DOHH2 (cell line): ENCODE measurements around the gene ZNF662.

Experiments used
- EZH2phosphoT487 ChIP-seq: fragments of 200-600 bp; sonication (generic); IDR thresholded peaks from 2 replicates; pipeline ENCODE4 v1.6.1; 2017; ENCODE audit warnings: borderline replicate concordance, mild to moderate bottlenecking, antibody characterized with exemption, low read length, moderate library complexity, mixed read lengths
- TF ChIP-seq, protein P1 (sequence below): fragments of 200-600 bp; sonication (generic); IDR thresholded peaks from one replicate; pipeline ENCODE4 v1.5.1; 2014; ENCODE audit warnings: antibody characterized with exemption, mild to moderate bottlenecking, low read depth, low read length; ENCODE audit not compliant: poor library complexity, severe bottlenecking

GRCh38 chr3:42891042-42891441 is 14.9 kb upstream of the ZNF662 start:
- TF ChIP-seq, protein P1, sequence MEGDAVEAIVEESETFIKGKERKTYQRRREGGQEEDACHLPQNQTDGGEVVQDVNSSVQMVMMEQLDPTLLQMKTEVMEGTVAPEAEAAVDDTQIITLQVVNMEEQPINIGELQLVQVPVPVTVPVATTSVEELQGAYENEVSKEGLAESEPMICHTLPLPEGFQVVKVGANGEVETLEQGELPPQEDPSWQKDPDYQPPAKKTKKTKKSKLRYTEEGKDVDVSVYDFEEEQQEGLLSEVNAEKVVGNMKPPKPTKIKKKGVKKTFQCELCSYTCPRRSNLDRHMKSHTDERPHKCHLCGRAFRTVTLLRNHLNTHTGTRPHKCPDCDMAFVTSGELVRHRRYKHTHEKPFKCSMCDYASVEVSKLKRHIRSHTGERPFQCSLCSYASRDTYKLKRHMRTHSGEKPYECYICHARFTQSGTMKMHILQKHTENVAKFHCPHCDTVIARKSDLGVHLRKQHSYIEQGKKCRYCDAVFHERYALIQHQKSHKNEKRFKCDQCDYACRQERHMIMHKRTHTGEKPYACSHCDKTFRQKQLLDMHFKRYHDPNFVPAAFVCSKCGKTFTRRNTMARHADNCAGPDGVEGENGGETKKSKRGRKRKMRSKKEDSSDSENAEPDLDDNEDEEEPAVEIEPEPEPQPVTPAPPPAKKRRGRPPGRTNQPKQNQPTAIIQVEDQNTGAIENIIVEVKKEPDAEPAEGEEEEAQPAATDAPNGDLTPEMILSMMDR, result no peak
- no peak for TF ChIP-seq EZH2phosphoT487
